Measurements from ENCODE around the gene PGP. TPM values are rescaled to one million over a fixed set of nuclear protein-coding genes. Genes with fewer than 3 reads are reported as not detected.

PGP gene
- total and polyA plus RNA-seq, 2 of the 4 experiments (the other 2 are of a cell fraction): 4.1 to 9.4 TPM

- Histone ChIP-seq H4K20me1 (ENCODE audit: insufficient read depth, low read length) (peaks cover 22% of the 10 kb centered on the region), H3K9me3 (ENCODE audit: control insufficient read depth, insufficient read depth, low read length) (no peaks in the 10 kb centered on the region), H3K9me1 (ENCODE audit: insufficient read depth, low read length) (0 out of 2 replicates have a peak, but pooled peaks cover 2% of the 10 kb centered on the region), H3K36me3 (ENCODE audit: control insufficient read depth, insufficient read depth, low read length) (peaks cover 32% of the 10 kb centered on the region), H3K27me3 (ENCODE audit: control insufficient read depth, insufficient read depth, low read length) (no peaks in the 10 kb centered on the region), H3K27ac (ENCODE audit: insufficient read depth, low read length) (peak within 1 kb of the TSS; percentile 60), H3K56ac (ENCODE audit: extremely low read depth, insufficient read depth, low read length) (peak within 1 kb of the TSS; percentile 55), H3K4me2 (ENCODE audit: low read depth, low read length) (peak within 1 kb of the TSS; percentile 70), H3K9ac (ENCODE audit: low read depth, low read length) (peak within 1 kb of the TSS; percentile 62), H2BK120ac (ENCODE audit: low read depth, low read length) (no peak within 1 kb of the TSS), H4K91ac (ENCODE audit: insufficient read depth, low read depth, low read length) (peak within 1 kb of the TSS; percentile 13; the same call in 1 of the 2 replicates), H3K23ac (ENCODE audit: low read depth, low read length) (peak within 1 kb of the TSS; percentile 56; the same call in 1 of the 2 replicates), H3K4me3 (ENCODE audit: insufficient read depth, low read depth, low read length) (peak within 1 kb of the TSS; percentile 52), H2AFZ (replicated peaks; ENCODE audit: low read length, poor library complexity) (peak within 1 kb of the TSS; percentile 89), H2BK15ac (ENCODE audit: low read depth, low read length) (no peak within 1 kb of the TSS), H2AK5ac (ENCODE audit: low read depth, low read length) (peak within 1 kb of the TSS; percentile 29; the same call in 1 of the 2 replicates), H3K4me1 (ENCODE audit: control insufficient read depth, insufficient read depth, low read length) (peaks cover 9% of the 10 kb centered on the region), H3K14ac (replicated peaks; ENCODE audit: low read depth, low read length) (peak within 1 kb of the TSS; percentile 60), H4K5ac (ENCODE audit: low read depth, low read length) (peak within 1 kb of the TSS; percentile 30), H3K79me1 (ENCODE audit: low read depth in 1 of 2, low read length in 2 of 2) (peaks cover 24 to 46% of the 10 kb centered on the region in 2 experiments), H2BK20ac (ENCODE audit: low read depth, low read length) (no peak within 1 kb of the TSS), H4K8ac (ENCODE audit: low read depth in 2 of 2, low read length in 2 of 2) (peak within 1 kb of the TSS; percentile 43 to 55; a peak in 1 of 4 replicates), H3K4ac (ENCODE audit: low read depth, low read length) (peak within 1 kb of the TSS; percentile 76), H3K18ac (ENCODE audit: low read depth, low read length) (no peak within 1 kb of the TSS), H2AK9ac (replicated peaks; ENCODE audit: low read depth, low read length, poor library complexity) (peak within 1 kb of the TSS; percentile 84), H2BK5ac (ENCODE audit: low read depth, low read length, poor library complexity, severe bottlenecking) (peak within 1 kb of the TSS; percentile 20)
- POLR2A ChIA-PET (ENCODE audit: unreplicated experiment): no interaction called here
- intact Hi-C loops (cut with micrococcal nuclease): no loop called here
- ATAC-seq (ENCODE audit: low read depth) (peak; percentile 99), DNase-seq (peak; percentile 92)
- TF ChIP-seq CTCF (conservative IDR thresholded peaks at IDR 0.05; ENCODE audit: low read depth, low read length) (peak; percentile 74), RAD21 (IDR thresholded peaks at IDR 0.05; ENCODE audit: low read length) (peak; percentile 64), MAZ (IDR thresholded peaks at IDR 0.05; ENCODE audit: borderline replicate concordance, low read depth, low read length) (peak; percentile 82; the same call in 1 of the 2 replicates), MXI1 (IDR thresholded peaks at IDR 0.05; ENCODE audit: borderline replicate concordance, low read depth, low read length) (0 out of 2 replicates have a peak, but pooled peaks have one; percentile 38), BHLHE40 (IDR thresholded peaks at IDR 0.05; ENCODE audit: low read depth, low read length) (peak; percentile 36; the same call in 1 of the 2 replicates), SMC3 (IDR thresholded peaks at IDR 0.05; ENCODE audit: low read depth, low read length) (peak; percentile 14; the same call in 1 of the 2 replicates), ELK1 (IDR thresholded peaks at IDR 0.05; ENCODE audit: borderline replicate concordance, low read depth, low read length) (no peak), MAFK (IDR thresholded peaks at IDR 0.05; ENCODE audit: low read depth, low read length) (no peak)
- 1% methylated on average over 39 of the region's 88 CpGs; no CpG with 5 or more reads in 1 of the 2 experiments for WGBS, 2 experiments (ENCODE audit: extremely low coverage in 2 of 2, insufficient read length in 1 of 2)
- dilution Hi-C loops (cut with HindIII; ENCODE audit: low sequenced_read_pairs, unreplicated experiment): no loop called here
- CTCF ChIA-PET: interaction anchor here (0.6 to 0.9 kb wide), 4 partner anchors 9 to 19 kb away, joined by 3 to 4 read pairs (median 3); no protein-coding TSS in a partner anchor
- BruUV-seq (replicated peaks): no TSS peak
- in situ Hi-C loops (cut with MboI; ENCODE audit: low sequenced_read_pairs): loop anchor here (10.0 kb wide), 1 partner anchor 253 kb away; no protein-coding TSS in a partner anchor
Measured at GRCh38 chr16:2251296-2252111, 36.9 kb upstream of the PGP start, which contains the start of gene ECI1. TSS of gene ECI1 (minus strand) at chr16:2251587. CDS start at chr16:2251566, 21 bp downstream.
